ENCODE data around the gene BRWD1.

DNA sequence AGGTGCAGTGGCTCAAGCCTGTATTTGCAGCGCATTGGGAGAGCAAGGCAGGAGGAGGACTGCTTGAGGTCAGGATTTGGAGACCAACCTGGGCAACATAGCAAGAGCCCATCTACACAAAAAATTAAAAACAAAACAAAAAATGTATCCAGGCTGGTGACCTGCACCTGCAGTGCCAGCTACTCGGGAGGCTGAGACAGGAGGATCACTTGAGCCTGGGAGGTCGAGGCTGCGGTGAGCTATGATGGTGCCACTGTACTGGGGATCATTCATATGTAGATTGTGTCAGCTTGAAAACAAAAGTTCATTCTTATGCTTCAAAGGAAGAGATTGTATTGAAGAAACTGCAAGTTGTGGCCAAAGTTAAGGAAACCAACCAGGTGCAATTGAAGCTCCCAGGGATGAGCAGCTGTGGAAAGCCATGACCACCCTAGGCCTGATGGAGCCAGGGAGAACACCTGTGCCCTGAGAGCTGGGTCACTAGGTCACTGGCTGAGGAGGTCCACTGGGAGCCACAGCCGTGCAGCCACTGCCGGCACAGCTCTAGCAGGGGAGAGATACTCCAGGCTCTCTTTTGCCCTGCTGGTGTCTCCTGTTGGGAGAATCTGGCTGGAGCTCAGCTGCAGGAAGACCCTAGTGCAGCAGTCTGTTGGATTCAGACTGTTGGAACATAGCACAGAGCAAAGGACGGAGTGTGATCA, 13.3 kb upstream of the BRWD1 start:
- TF ChIP-seq CTCF (IDR thresholded peaks at IDR 0.05; ENCODE audit: low read length) = no peak
- no peak for TF ChIP-seq EZH2 (IDR thresholded peaks at IDR 0.05; ENCODE audit: borderline replicate concordance, low read length)

All from OCI-LY1 (cell line).